Measurements from ENCODE around the gene ASB7. TPM values are rescaled to one million over a fixed set of nuclear protein-coding genes. Genes with fewer than 3 reads are reported as not detected.

The ASB7 gene
- total RNA-seq, 1 experiment from 2014 or later, result 14.4 TPM

- Histone ChIP-seq H3K4me1 (no peaks in the 10 kb centered on the region), H3K36me3 (ENCODE audit: control insufficient read depth, insufficient read depth, low read length) (no peaks in the 10 kb centered on the region), H3K9me3 (no peaks in the 10 kb centered on the region), H3K27me3 (replicated peaks; ENCODE audit: control insufficient read depth, insufficient read depth, low read length) (no peaks in the 10 kb centered on the region), H3K4me3 (ENCODE audit: low read depth, low read length) (no peak overlapping the region)
- intact Hi-C loops (cut with micrococcal nuclease; ENCODE audit: unreplicated experiment), result no loop called here
- H3K36me3 Mint-ChIP-seq (ENCODE audit: insufficient read depth, unreplicated experiment), result no peaks in the 10 kb centered on the region
- CTCF ChIA-PET, result no interaction called here
- peaks cover 8% of the 10 kb centered on the region for H3K4me1 Mint-ChIP-seq (ENCODE audit: low read depth, unreplicated experiment)
- TF ChIP-seq CTCF (IDR thresholded peaks at IDR 0.05; ENCODE audit: insufficient read depth in 1 of 2, low read depth in 1 of 2, low read length in 1 of 2, severe bottlenecking in 1 of 2, unreplicated experiment in 1 of 2), result no peak
- no peaks in the 10 kb centered on the region for H3K27me3 Mint-ChIP-seq (ENCODE audit: insufficient read depth, unreplicated experiment)
- BruUV-seq (replicated peaks), result no TSS peak
- peaks cover 23% of the 10 kb centered on the region for H3K9me3 Mint-ChIP-seq (ENCODE audit: unreplicated experiment)
- H3K4me3 Mint-ChIP-seq (ENCODE audit: unreplicated experiment), result no peak overlapping the region
- no peak for DNase-seq
- H3K27ac Mint-ChIP-seq (ENCODE audit: unreplicated experiment), result no peak overlapping the region
- POLR2A ChIA-PET, result no interaction called here
Measured at GRCh38 chr15:100694381-100695021, 92.1 kb downstream of the ASB7 start.

- ChIA-PET CTCF (no interaction called here), POLR2A (no interaction called here)
- no TSS peak for BruUV-seq (replicated peaks)
- no peaks in the 10 kb centered on the region for H3K9me3 ChIP-seq
- H3K4me3 ChIP-seq (ENCODE audit: low read depth, low read length), result no peak overlapping the region
- H3K4me1 ChIP-seq, result no peaks in the 10 kb centered on the region
- no peaks in the 10 kb centered on the region for H3K27me3 ChIP-seq (replicated peaks; ENCODE audit: control insufficient read depth, insufficient read depth, low read length)
- TF ChIP-seq CTCF (IDR thresholded peaks at IDR 0.05; ENCODE audit: insufficient read depth in 1 of 2, low read depth in 1 of 2, low read length in 1 of 2, severe bottlenecking in 1 of 2, unreplicated experiment in 1 of 2), result no peak
- Mint-ChIP-seq H3K9me3 (ENCODE audit: unreplicated experiment) (peaks cover 23% of the 10 kb centered on the region), H3K27ac (ENCODE audit: unreplicated experiment) (no peak overlapping the region), H3K4me3 (ENCODE audit: unreplicated experiment) (no peak overlapping the region), H3K4me1 (ENCODE audit: low read depth, unreplicated experiment) (peaks cover 8% of the 10 kb centered on the region), H3K27me3 (ENCODE audit: insufficient read depth, unreplicated experiment) (no peaks in the 10 kb centered on the region), H3K36me3 (ENCODE audit: insufficient read depth, unreplicated experiment) (no peaks in the 10 kb centered on the region)
- H3K36me3 ChIP-seq (ENCODE audit: control insufficient read depth, insufficient read depth, low read length), result no peaks in the 10 kb centered on the region
- intact Hi-C loops (cut with micrococcal nuclease; ENCODE audit: unreplicated experiment), result no loop called here
- DNase-seq, result no peak
Measured at GRCh38 chr15:100695048-100695447, 92.7 kb downstream of the ASB7 start.

GRCh38 chr15:100696452-100696851 is 94.1 kb downstream of the ASB7 start:
- no TSS peak for BruUV-seq (replicated peaks)
- Mint-ChIP-seq H3K27me3 (ENCODE audit: insufficient read depth, unreplicated experiment) (no peaks in the 10 kb centered on the region), H3K27ac (ENCODE audit: unreplicated experiment) (no peak overlapping the region), H3K4me1 (ENCODE audit: low read depth, unreplicated experiment) (peaks cover 8% of the 10 kb centered on the region), H3K9me3 (ENCODE audit: unreplicated experiment) (peaks cover 23% of the 10 kb centered on the region), H3K36me3 (ENCODE audit: insufficient read depth, unreplicated experiment) (no peaks in the 10 kb centered on the region), H3K4me3 (ENCODE audit: unreplicated experiment) (no peak overlapping the region)
- no peaks in the 10 kb centered on the region for H3K9me3 ChIP-seq
- intact Hi-C loops (cut with micrococcal nuclease; ENCODE audit: unreplicated experiment), result no loop called here
- POLR2A ChIA-PET, result no interaction called here
- H3K36me3 ChIP-seq (ENCODE audit: control insufficient read depth, insufficient read depth, low read length), result no peaks in the 10 kb centered on the region
- H3K27me3 ChIP-seq (replicated peaks; ENCODE audit: control insufficient read depth, insufficient read depth, low read length), result no peaks in the 10 kb centered on the region
- DNase-seq, result no peak
- no peak overlapping the region for H3K4me3 ChIP-seq (ENCODE audit: low read depth, low read length)
- TF ChIP-seq CTCF (IDR thresholded peaks at IDR 0.05; ENCODE audit: insufficient read depth in 1 of 2, low read depth in 1 of 2, low read length in 1 of 2, severe bottlenecking in 1 of 2, unreplicated experiment in 1 of 2), result no peak
- CTCF ChIA-PET, result no interaction called here
- H3K4me1 ChIP-seq, result no peaks in the 10 kb centered on the region

Other genes with a start within 250 kb of the ASB7 start
- not detected in 2 replicates for gene CERS3, start 73.6 kb upstream of the ASB7 start, total RNA-seq (2022)
- 11.0 and 12.0 TPM in 2 replicates for gene LINS1, start 405 bp upstream of the ASB7 start, total RNA-seq (2022)

Measured in Caco-2 (cell line).